ENCODE results near the gene JOSD2. TPM values are rescaled to one million over a fixed set of nuclear protein-coding genes. Genes with fewer than 3 reads are reported as not detected.

JOSD2 gene
- total and polyA plus RNA-seq, 2 donors = 15.9 to 51.2 TPM

GRCh38 chr19:50555033-50555432 is 44.0 kb upstream of the JOSD2 start:
- H3K4me3 ChIP-seq (ENCODE audit: low read length in 2 of 2) = no peak overlapping the region
- DNase-seq (ENCODE audit: low read depth in 6 of 9, low spot score in 9 of 9) = no peak
- H3K27ac ChIP-seq (ENCODE audit: low read depth in 1 of 2, low read length in 1 of 2) = no peak overlapping the region
- 76% methylated on average over 12 of the region's 12 CpGs for WGBS
- no peaks in the 10 kb centered on the region for H3K36me3 ChIP-seq (ENCODE audit: control insufficient read depth in 2 of 2, insufficient read depth in 2 of 2, low read length in 1 of 2)
- peaks cover 26 to 81% of the 10 kb centered on the region in 2 donors for H3K27me3 ChIP-seq (ENCODE audit: control insufficient read depth in 2 of 2, insufficient read depth in 1 of 2, low read length in 1 of 2)
- no peaks in the 10 kb centered on the region for H3K9me3 ChIP-seq (ENCODE audit: control insufficient read depth in 2 of 2, insufficient read depth in 1 of 2, low read length in 1 of 2)
- H3K4me1 ChIP-seq (ENCODE audit: control insufficient read depth in 2 of 2, insufficient read depth in 2 of 2, low read length in 2 of 2) = peaks cover 3 to 4% of the 10 kb centered on the region in 2 donors

- 88% methylated on average over 10 of the region's 10 CpGs for WGBS
- Histone ChIP-seq H3K9me3 (ENCODE audit: control insufficient read depth in 2 of 2, insufficient read depth in 1 of 2, low read length in 1 of 2) (no peaks in the 10 kb centered on the region), H3K27me3 (ENCODE audit: control insufficient read depth in 2 of 2, insufficient read depth in 1 of 2, low read length in 1 of 2) (peaks cover 30 to 90% of the 10 kb centered on the region in 2 donors), H3K4me3 (ENCODE audit: low read length in 2 of 2) (no peak overlapping the region), H3K36me3 (ENCODE audit: control insufficient read depth in 2 of 2, insufficient read depth in 2 of 2, low read length in 1 of 2) (no peaks in the 10 kb centered on the region), H3K4me1 (ENCODE audit: control insufficient read depth in 2 of 2, insufficient read depth in 2 of 2, low read length in 2 of 2) (peaks cover 3 to 4% of the 10 kb centered on the region in 2 donors), H3K27ac (ENCODE audit: low read depth in 1 of 2, low read length in 1 of 2) (no peak overlapping the region)
- no peak for DNase-seq (ENCODE audit: low read depth in 6 of 9, low spot score in 9 of 9)
Observed at GRCh38 chr19:50554212-50554611, 43.2 kb upstream of the JOSD2 start.

- Histone ChIP-seq H3K27me3 (ENCODE audit: control insufficient read depth in 2 of 2, insufficient read depth in 1 of 2, low read length in 1 of 2) (peaks cover 30 to 83% of the 10 kb centered on the region in 2 donors), H3K36me3 (ENCODE audit: control insufficient read depth in 2 of 2, insufficient read depth in 2 of 2, low read length in 1 of 2) (no peaks in the 10 kb centered on the region), H3K27ac (ENCODE audit: low read depth in 1 of 2, low read length in 1 of 2) (no peak overlapping the region), H3K4me3 (ENCODE audit: low read length in 2 of 2) (no peak overlapping the region), H3K4me1 (ENCODE audit: control insufficient read depth in 2 of 2, insufficient read depth in 2 of 2, low read length in 2 of 2) (peaks cover 3 to 4% of the 10 kb centered on the region in 2 donors), H3K9me3 (ENCODE audit: control insufficient read depth in 2 of 2, insufficient read depth in 1 of 2, low read length in 1 of 2) (no peaks in the 10 kb centered on the region)
- 82% methylated on average over 19 of the region's 19 CpGs for WGBS
- no peak for DNase-seq (ENCODE audit: low read depth in 6 of 9, low spot score in 9 of 9)
Observed at GRCh38 chr19:50553134-50553703, 42.2 kb upstream of the JOSD2 start.

- H3K4me3 ChIP-seq (ENCODE audit: low read length in 2 of 2) = no peak overlapping the region
- no peak for DNase-seq (ENCODE audit: low read depth in 6 of 9, low spot score in 9 of 9)
- H3K36me3 ChIP-seq (ENCODE audit: control insufficient read depth in 2 of 2, insufficient read depth in 2 of 2, low read length in 1 of 2) = no peaks in the 10 kb centered on the region
- H3K27me3 ChIP-seq (ENCODE audit: control insufficient read depth in 2 of 2, insufficient read depth in 1 of 2, low read length in 1 of 2) = peaks cover 30 to 79% of the 10 kb centered on the region in 2 donors
- H3K4me1 ChIP-seq (ENCODE audit: control insufficient read depth in 2 of 2, insufficient read depth in 2 of 2, low read length in 2 of 2) = peaks cover 3 to 4% of the 10 kb centered on the region in 2 donors
- no peaks in the 10 kb centered on the region for H3K9me3 ChIP-seq (ENCODE audit: control insufficient read depth in 2 of 2, insufficient read depth in 1 of 2, low read length in 1 of 2)
- H3K27ac ChIP-seq (ENCODE audit: low read depth in 1 of 2, low read length in 1 of 2) = no peak overlapping the region
- WGBS = 80% methylated on average over 15 of the region's 15 CpGs
Observed at GRCh38 chr19:50552540-50552939, 41.5 kb upstream of the JOSD2 start.

GRCh38 chr19:50551715-50552187 is 40.8 kb upstream of the JOSD2 start:
- Histone ChIP-seq H3K27ac (ENCODE audit: low read depth in 1 of 2, low read length in 1 of 2) (no peak overlapping the region), H3K4me3 (ENCODE audit: low read length in 2 of 2) (no peak overlapping the region), H3K4me1 (ENCODE audit: control insufficient read depth in 2 of 2, insufficient read depth in 2 of 2, low read length in 2 of 2) (peaks cover 3 to 4% of the 10 kb centered on the region in 2 donors), H3K36me3 (ENCODE audit: control insufficient read depth in 2 of 2, insufficient read depth in 2 of 2, low read length in 1 of 2) (no peaks in the 10 kb centered on the region), H3K27me3 (ENCODE audit: control insufficient read depth in 2 of 2, insufficient read depth in 1 of 2, low read length in 1 of 2) (peaks cover 23 to 73% of the 10 kb centered on the region in 2 donors), H3K9me3 (ENCODE audit: control insufficient read depth in 2 of 2, insufficient read depth in 1 of 2, low read length in 1 of 2) (no peaks in the 10 kb centered on the region)
- DNase-seq (ENCODE audit: low read depth in 6 of 9, low spot score in 9 of 9) = no peak
- WGBS = 5% methylated on average over 22 of the region's 22 CpGs

GRCh38 chr19:50551034-50551714 is 40.2 kb upstream of the JOSD2 start:
- 7% methylated on average over 32 of the region's 32 CpGs for WGBS
- H3K4me1 ChIP-seq (ENCODE audit: control insufficient read depth in 2 of 2, insufficient read depth in 2 of 2, low read length in 2 of 2) = no peaks in the 10 kb centered on the region
- H3K4me3 ChIP-seq (ENCODE audit: low read length in 2 of 2) = no peak overlapping the region
- H3K27me3 ChIP-seq (ENCODE audit: control insufficient read depth in 2 of 2, insufficient read depth in 1 of 2, low read length in 1 of 2) = peaks cover 18 to 68% of the 10 kb centered on the region in 2 donors
- H3K9me3 ChIP-seq (ENCODE audit: control insufficient read depth in 2 of 2, insufficient read depth in 1 of 2, low read length in 1 of 2) = no peaks in the 10 kb centered on the region
- no peaks in the 10 kb centered on the region for H3K36me3 ChIP-seq (ENCODE audit: control insufficient read depth in 2 of 2, insufficient read depth in 2 of 2, low read length in 1 of 2)
- no peak for DNase-seq (ENCODE audit: low read depth in 6 of 9, low spot score in 9 of 9)
- H3K27ac ChIP-seq (ENCODE audit: low read depth in 1 of 2, low read length in 1 of 2) = no peak overlapping the region

- no peak overlapping the region for H3K27ac ChIP-seq (ENCODE audit: low read depth in 1 of 2, low read length in 1 of 2)
- H3K4me1 ChIP-seq (ENCODE audit: control insufficient read depth in 2 of 2, insufficient read depth in 2 of 2, low read length in 2 of 2) = no peaks in the 10 kb centered on the region
- H3K27me3 ChIP-seq (ENCODE audit: control insufficient read depth in 2 of 2, insufficient read depth in 1 of 2, low read length in 1 of 2) = peaks cover 14 to 62% of the 10 kb centered on the region in 2 donors
- no peaks in the 10 kb centered on the region for H3K36me3 ChIP-seq (ENCODE audit: control insufficient read depth in 2 of 2, insufficient read depth in 2 of 2, low read length in 1 of 2)
- no peak for DNase-seq (ENCODE audit: low read depth in 6 of 9, low spot score in 9 of 9)
- no peak overlapping the region for H3K4me3 ChIP-seq (ENCODE audit: low read length in 2 of 2)
- WGBS = 46% methylated on average over 8 of the region's 8 CpGs
- H3K9me3 ChIP-seq (ENCODE audit: control insufficient read depth in 2 of 2, insufficient read depth in 1 of 2, low read length in 1 of 2) = no peaks in the 10 kb centered on the region
Observed at GRCh38 chr19:50550594-50550966, 39.6 kb upstream of the JOSD2 start.

- no peaks in the 10 kb centered on the region for H3K9me3 ChIP-seq (ENCODE audit: control insufficient read depth in 2 of 2, insufficient read depth in 1 of 2, low read length in 1 of 2)
- WGBS = 84% methylated on average over 17 of the region's 17 CpGs
- H3K27me3 ChIP-seq (ENCODE audit: control insufficient read depth in 2 of 2, insufficient read depth in 1 of 2, low read length in 1 of 2) = peaks cover 11 to 56% of the 10 kb centered on the region in 2 donors
- no peak overlapping the region for H3K4me3 ChIP-seq (ENCODE audit: low read length in 2 of 2)
- H3K4me1 ChIP-seq (ENCODE audit: control insufficient read depth in 2 of 2, insufficient read depth in 2 of 2, low read length in 2 of 2) = no peaks in the 10 kb centered on the region
- H3K27ac ChIP-seq (ENCODE audit: low read depth in 1 of 2, low read length in 1 of 2) = no peak overlapping the region
- no peak for DNase-seq (ENCODE audit: low read depth in 6 of 9, low spot score in 9 of 9)
- no peaks in the 10 kb centered on the region for H3K36me3 ChIP-seq (ENCODE audit: control insufficient read depth in 2 of 2, insufficient read depth in 2 of 2, low read length in 1 of 2)
Observed at GRCh38 chr19:50549927-50550593, 39.1 kb upstream of the JOSD2 start.

All from thymus (tissue), 11 donors.